Measurements from ENCODE around the gene CGNL1.

Gene CGNL1

DNA sequence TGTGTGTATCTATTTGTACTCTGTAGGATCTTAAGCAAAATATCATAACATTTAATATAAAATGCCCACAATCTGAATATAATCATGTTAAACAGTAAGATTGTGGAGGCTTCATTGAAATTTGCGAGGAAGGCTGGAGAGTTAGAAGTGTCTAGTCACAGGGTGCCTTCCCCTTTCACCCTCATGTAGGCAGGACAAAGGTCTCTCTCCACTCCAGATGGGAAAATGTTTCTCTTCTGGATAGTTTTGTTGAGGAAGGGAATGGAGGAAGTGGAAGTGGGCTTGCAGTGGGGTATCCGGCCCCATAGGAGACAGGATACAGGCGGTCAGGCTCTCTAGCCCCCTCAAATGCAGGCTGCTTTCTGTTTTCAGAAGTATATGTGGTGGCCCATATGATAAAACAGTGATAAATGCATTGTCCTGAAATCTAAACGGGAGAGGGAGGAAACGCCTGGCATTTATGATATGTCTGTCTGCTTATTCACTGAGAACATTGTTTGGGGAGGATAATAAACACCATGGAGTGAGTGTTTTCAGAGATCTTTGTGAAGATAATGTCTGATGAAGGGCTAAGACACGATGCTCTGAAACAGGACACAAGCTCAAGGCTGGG, 202.1 kb downstream of the CGNL1 start:
- Histone ChIP-seq H3K9me3 (peaks cover 11% of the 10 kb centered on the region), H3K27me3 (ENCODE audit: low read depth) (peaks cover 3% of the 10 kb centered on the region; the same call in 1 of the 2 replicates), H3K4me3 (no peak overlapping the region), H3K36me3 (replicated peaks) (no peaks in the 10 kb centered on the region), H3K4me1 (no peaks in the 10 kb centered on the region)
- no peak for DNase-seq (ENCODE audit: low spot score in 2 of 2)
- in situ Hi-C loops (cut with MboI; ENCODE audit: low sequenced_read_pairs): no loop called here

DNA sequence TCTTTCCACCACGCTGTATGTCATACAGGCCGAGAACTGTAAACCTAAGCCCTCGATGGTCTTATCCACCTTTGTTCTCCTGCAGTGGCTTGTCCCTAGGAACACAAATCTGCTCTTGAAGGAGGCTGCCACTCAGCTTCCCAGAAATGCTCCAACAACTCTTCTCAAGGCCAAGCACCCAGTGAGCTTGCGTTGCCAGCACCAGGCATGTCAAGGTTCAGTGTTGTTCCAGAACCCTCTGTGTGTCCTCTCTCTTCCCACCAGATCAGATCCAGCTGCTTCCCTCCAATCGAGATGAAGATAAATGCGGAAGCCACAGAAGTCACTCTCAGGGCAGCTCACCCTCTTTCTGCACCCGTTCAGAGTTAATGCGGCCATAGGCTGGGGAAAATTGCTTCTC, 204.1 kb downstream of the CGNL1 start:
- Histone ChIP-seq H3K9me3 (peaks cover 11% of the 10 kb centered on the region), H3K4me1 (no peaks in the 10 kb centered on the region), H3K27me3 (ENCODE audit: low read depth) (peaks cover 3% of the 10 kb centered on the region; the same call in 1 of the 2 replicates), H3K36me3 (replicated peaks) (no peaks in the 10 kb centered on the region), H3K4me3 (no peak overlapping the region)
- no peak for DNase-seq (ENCODE audit: low spot score in 2 of 2)
- in situ Hi-C loops (cut with MboI; ENCODE audit: low sequenced_read_pairs): no loop called here

DNA sequence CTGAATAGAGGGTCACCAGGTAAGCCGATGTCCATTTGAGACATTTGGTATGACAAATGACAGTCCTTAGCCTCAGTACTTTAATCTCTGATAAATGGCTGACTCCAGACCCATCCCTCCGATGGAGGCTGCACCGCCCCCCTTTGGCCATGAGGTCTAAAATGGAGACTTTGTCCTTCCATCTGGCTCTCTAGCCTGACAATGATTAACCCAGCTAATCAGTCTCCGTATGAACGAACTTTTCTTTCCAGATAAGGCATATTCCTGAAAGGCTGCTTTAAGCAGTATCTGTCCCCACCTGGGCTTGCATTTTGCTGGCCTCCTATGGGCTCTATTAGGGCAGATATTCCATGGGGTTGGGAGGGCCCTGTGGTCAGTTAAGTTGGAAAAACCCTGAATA, 204.6 kb downstream of the CGNL1 start:
- in situ Hi-C loops (cut with MboI; ENCODE audit: low sequenced_read_pairs): no loop called here
- Histone ChIP-seq H3K4me3 (no peak overlapping the region), H3K27me3 (ENCODE audit: low read depth) (peaks cover 3% of the 10 kb centered on the region; the same call in 1 of the 2 replicates), H3K36me3 (replicated peaks) (no peaks in the 10 kb centered on the region), H3K9me3 (peaks cover 11% of the 10 kb centered on the region), H3K4me1 (no peaks in the 10 kb centered on the region)
- DNase-seq (ENCODE audit: low spot score in 2 of 2): no peak

DNA sequence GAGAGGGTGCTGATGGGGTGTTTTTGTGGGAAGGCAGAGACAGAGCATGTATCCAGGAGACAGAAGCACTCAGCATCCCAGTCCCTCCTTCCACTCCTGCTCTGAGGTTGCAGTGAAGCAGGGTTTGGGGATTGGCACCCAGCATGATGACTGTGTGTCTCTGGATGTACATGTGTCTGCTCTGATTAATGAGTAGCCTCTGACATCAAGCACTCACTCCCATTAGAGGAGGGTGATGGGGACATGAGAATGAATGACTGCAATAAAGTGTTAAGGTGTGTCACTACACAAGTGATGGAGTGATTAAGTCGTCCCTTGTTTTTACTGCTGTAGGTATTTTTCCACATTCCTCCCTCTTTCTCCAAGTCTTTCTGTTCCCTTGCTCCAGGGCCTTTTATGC, 205.8 kb downstream of the CGNL1 start:
- Histone ChIP-seq H3K4me1 (no peaks in the 10 kb centered on the region), H3K9me3 (peaks cover 11% of the 10 kb centered on the region), H3K4me3 (no peak overlapping the region), H3K36me3 (replicated peaks) (no peaks in the 10 kb centered on the region), H3K27me3 (ENCODE audit: low read depth) (peaks cover 3% of the 10 kb centered on the region; the same call in 1 of the 2 replicates)
- no peak for DNase-seq (ENCODE audit: low spot score in 2 of 2)
- in situ Hi-C loops (cut with MboI; ENCODE audit: low sequenced_read_pairs): no loop called here

DNA sequence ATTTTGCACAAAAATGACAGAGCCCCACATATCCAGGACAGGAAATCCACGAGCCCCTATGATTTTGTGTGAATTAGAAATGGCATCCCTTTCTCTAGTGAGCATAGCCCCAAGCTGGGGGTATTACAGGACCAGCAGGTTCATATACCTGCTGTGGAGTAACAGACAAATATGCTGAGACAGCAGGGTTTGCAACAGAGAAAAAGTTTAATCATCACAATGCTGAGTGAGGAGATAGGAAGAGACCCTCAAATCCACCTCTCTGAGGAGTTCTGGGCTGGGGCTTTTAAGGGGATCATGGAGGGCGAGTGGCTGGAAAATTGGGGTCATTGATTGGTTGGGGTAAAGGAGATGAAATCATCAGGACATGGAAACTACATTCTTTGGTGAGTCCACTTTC, 207.0 kb downstream of the CGNL1 start:
- no peak for DNase-seq (ENCODE audit: low spot score in 2 of 2)
- Histone ChIP-seq H3K36me3 (replicated peaks) (no peaks in the 10 kb centered on the region), H3K4me1 (no peaks in the 10 kb centered on the region), H3K9me3 (peaks cover 11% of the 10 kb centered on the region), H3K4me3 (no peak overlapping the region), H3K27me3 (ENCODE audit: low read depth) (peaks cover 1% of the 10 kb centered on the region; the same call in 1 of the 2 replicates)
- in situ Hi-C loops (cut with MboI; ENCODE audit: low sequenced_read_pairs): no loop called here

DNA sequence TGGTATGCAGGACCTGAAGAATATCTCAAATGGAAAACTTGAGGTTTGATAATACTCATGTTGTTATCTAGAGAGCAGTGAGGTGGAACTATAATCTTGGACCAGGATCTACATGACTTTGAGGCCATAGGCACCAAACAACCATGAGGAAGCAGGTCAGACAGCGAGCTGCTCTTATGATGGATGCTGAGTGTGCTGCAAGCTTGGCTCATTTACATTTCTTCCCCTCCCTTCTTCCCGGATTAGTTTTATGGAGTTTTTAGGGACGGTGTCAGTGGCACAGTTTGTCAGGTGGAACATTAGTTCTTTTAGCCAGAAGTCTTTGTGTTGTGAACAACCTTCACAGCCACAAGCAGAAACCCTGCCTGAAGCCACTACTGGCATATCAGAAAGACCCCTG, 207.4 kb downstream of the CGNL1 start:
- H3K36me3 ChIP-seq (replicated peaks): no peaks in the 10 kb centered on the region
- H3K9me3 ChIP-seq: peaks cover 11% of the 10 kb centered on the region
- H3K4me1 ChIP-seq: no peaks in the 10 kb centered on the region
- in situ Hi-C loops (cut with MboI; ENCODE audit: low sequenced_read_pairs): no loop called here
- no peak overlapping the region for H3K4me3 ChIP-seq
- no peak for DNase-seq (ENCODE audit: low spot score in 2 of 2)
- H3K27me3 ChIP-seq (ENCODE audit: low read depth): no peaks in the 10 kb centered on the region

DNA sequence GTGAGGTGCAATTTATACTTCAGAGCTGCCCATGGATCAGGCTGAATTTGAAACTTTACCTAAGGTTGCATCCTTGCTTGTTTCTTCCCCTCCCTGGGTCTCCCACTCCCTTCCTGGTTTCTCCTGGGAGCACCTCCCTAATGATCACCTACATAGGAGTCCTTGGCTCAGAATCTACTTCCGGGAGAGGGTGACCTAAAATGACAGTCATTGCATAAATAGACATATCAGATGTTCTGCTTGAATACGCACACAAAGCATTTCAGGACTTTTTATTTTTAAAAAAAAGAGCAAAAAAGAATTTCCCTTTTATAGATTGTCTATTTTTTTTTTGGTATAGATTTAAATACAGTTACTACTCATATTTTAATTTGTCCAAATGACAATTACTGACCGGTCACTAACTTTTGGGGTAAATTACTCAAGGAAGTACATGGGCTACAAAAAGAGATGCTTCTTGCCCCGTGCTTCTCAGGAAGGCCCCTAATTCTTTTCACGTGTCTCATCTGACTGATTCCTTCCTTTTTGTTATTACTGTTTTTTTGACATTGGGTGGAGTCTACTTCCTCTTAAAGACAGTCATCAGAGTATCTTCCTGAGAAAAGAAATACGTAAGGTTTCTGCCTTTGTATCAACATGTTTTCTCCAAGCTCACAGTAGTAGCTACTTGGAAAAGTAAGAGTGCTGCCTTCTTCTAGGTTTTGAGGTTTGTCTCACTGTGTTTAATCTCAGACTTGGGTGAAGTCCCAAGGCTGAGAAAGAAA, 210.5 kb downstream of the CGNL1 start:
- H3K4me3 ChIP-seq: no peak overlapping the region
- peaks cover 11% of the 10 kb centered on the region for H3K9me3 ChIP-seq
- no peak for DNase-seq (ENCODE audit: low spot score in 2 of 2)
- no peaks in the 10 kb centered on the region for H3K27me3 ChIP-seq (ENCODE audit: low read depth)
- no peaks in the 10 kb centered on the region for H3K4me1 ChIP-seq
- no peaks in the 10 kb centered on the region for H3K36me3 ChIP-seq (replicated peaks)
- in situ Hi-C loops (cut with MboI; ENCODE audit: low sequenced_read_pairs): no loop called here

DNA sequence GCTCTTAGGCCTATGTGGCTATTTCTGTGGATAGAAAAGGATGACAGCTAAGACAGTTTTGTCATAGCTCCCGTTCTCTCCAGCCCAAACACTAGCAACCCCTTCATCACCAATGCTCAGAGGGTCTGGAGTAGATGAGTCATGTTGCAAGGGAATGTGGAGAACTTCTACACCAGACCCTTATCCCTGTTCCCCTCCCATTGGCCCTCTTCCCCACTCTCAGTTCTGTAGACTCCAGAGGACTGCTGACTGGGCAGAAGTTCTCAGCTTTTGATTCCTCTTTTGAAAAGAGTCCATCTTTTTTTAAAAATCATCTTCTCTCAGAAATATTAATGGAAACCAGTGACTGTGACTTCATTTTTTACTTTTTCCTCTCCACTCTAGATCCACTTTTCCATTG, 213.0 kb downstream of the CGNL1 start:
- DNase-seq (ENCODE audit: low spot score in 2 of 2): no peak
- H3K9me3 ChIP-seq: no peaks in the 10 kb centered on the region

DNA sequence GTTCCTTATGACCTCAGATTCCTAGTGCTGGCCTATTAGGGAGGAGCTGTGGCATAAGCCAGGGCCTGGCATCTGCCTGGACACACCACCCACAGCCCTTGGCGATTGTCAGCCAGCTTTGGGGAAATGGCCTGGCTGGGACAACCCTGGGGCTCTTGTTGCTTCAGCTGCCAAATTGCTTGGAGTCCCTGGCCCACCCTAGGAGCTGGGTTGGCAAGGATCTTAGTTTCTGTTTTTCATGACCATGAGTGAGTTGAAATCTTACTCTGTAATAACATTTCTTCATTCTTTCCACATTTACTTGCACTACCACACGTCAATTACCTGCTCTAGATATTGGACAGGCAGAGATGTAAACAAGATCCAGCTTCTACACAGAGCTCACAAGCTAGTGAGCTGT, 213.4 kb downstream of the CGNL1 start:
- Histone ChIP-seq H3K9me3 (no peaks in the 10 kb centered on the region), H3K4me3 (no peak overlapping the region), H3K27me3 (ENCODE audit: low read depth) (no peaks in the 10 kb centered on the region), H3K4me1 (no peaks in the 10 kb centered on the region), H3K36me3 (replicated peaks) (no peaks in the 10 kb centered on the region)
- in situ Hi-C loops (cut with MboI; ENCODE audit: low sequenced_read_pairs): no loop called here
- no peak for DNase-seq (ENCODE audit: low spot score in 2 of 2)

More for the DNA sequence above, 213.0 kb downstream of the CGNL1 start:
- Histone ChIP-seq H3K4me1 (no peaks in the 10 kb centered on the region), H3K4me3 (no peak overlapping the region), H3K27me3 (ENCODE audit: low read depth) (no peaks in the 10 kb centered on the region), H3K36me3 (replicated peaks) (no peaks in the 10 kb centered on the region)
- in situ Hi-C loops (cut with MboI; ENCODE audit: low sequenced_read_pairs): no loop called here

DNA sequence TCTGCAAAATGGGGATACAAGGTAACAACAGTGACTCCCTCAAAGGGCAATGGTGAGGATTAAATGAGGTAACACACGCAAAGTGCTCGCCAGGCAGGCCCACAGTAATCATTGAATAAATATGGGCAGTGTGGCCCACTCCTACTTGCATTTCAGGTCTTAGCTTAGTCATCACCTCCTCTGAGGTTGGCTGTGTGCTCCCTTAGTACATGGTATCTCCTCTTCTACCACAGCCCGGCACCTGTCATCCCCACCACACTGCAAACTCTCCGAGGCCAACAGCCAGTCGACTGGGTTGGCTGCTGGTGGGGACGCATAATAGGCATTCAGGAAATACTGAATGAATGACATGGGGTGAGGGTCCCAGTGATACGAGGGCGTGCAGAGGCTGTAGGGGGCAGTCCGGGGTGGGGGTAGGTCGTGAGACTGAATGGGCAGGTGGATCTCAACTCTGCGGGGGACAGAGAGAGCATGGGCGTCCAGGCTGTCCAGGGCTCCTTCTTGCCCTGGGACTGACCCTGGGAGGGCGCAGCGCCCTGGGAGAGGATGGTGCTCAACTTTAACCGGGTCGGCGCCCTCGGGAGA, 215.0 kb downstream of the CGNL1 start:
- no peak for DNase-seq (ENCODE audit: low spot score in 2 of 2)
- Histone ChIP-seq H3K4me1 (no peaks in the 10 kb centered on the region), H3K9me3 (no peaks in the 10 kb centered on the region), H3K27me3 (ENCODE audit: low read depth) (no peaks in the 10 kb centered on the region), H3K36me3 (replicated peaks) (no peaks in the 10 kb centered on the region), H3K4me3 (no peak overlapping the region)
- in situ Hi-C loops (cut with MboI; ENCODE audit: low sequenced_read_pairs): no loop called here

DNA sequence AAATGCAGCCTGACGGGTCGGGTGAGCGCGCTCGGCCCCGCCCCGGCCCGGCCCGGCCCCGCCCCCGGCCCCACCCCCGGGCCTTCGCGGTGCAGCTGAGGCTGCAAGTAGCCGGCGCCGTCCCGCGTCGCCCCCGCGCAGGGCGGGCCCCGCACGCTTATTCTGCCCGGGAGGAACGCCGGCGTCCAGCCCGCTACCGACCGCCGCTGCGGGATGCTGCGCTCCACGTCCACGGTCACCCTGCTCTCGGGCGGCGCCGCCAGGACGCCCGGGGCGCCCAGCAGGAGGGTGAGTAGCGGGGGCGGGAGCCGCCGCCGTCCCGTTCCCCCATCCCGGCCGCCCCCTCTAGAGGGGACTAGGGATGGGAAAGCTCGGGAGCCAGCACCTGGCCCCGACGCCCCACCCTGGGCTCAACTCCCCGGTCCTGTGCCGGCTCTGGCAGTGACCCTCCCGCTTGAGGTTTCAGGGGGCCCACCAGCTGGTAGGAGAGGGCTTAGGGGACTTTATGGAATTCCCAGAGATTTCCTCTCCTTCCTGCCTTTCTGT, 215.6 kb downstream of the CGNL1 start, which contains the start of gene MYZAP:
Gene MYZAP, plus strand, starts transcription at position 83 of the 546 bp plus-strand sequence. Its CDS starts 131 bp downstream, at position 214.
- no peaks in the 10 kb centered on the region for H3K4me1 ChIP-seq
- no peaks in the 10 kb centered on the region for H3K9me3 ChIP-seq
- no peak for DNase-seq (ENCODE audit: low spot score in 2 of 2)
- in situ Hi-C loops (cut with MboI; ENCODE audit: low sequenced_read_pairs): no loop called here
- no peaks in the 10 kb centered on the region for H3K27me3 ChIP-seq (ENCODE audit: low read depth)
- no peaks in the 10 kb centered on the region for H3K36me3 ChIP-seq (replicated peaks)
- no peak within 1 kb of the TSS for H3K4me3 ChIP-seq

DNA sequence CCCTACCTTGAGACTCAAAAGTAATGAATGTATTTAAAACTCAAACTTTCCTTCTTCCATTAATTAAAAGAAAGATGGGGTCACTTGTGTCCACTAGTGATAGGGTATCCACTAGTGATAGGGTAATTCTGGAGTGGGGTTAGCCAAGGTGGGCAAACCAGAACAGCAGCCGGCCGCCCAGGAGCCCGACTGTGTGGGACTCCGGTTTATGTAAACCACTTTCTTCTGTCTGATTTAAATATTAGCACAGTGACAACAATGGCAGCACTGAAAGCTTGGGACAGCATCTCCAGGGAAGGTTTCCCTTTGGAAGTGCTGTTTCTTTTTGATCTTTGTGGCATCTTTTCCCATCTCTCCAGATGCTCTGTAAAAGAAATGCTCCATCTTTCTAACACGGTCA, 216.1 kb downstream of the CGNL1 start:
- no peak for DNase-seq (ENCODE audit: low spot score in 2 of 2)
- H3K4me1 ChIP-seq: no peaks in the 10 kb centered on the region
- no peaks in the 10 kb centered on the region for H3K36me3 ChIP-seq (replicated peaks)
- H3K9me3 ChIP-seq: no peaks in the 10 kb centered on the region
- no peaks in the 10 kb centered on the region for H3K27me3 ChIP-seq (ENCODE audit: low read depth)
- no peak overlapping the region for H3K4me3 ChIP-seq
- in situ Hi-C loops (cut with MboI; ENCODE audit: low sequenced_read_pairs): no loop called here

DNA sequence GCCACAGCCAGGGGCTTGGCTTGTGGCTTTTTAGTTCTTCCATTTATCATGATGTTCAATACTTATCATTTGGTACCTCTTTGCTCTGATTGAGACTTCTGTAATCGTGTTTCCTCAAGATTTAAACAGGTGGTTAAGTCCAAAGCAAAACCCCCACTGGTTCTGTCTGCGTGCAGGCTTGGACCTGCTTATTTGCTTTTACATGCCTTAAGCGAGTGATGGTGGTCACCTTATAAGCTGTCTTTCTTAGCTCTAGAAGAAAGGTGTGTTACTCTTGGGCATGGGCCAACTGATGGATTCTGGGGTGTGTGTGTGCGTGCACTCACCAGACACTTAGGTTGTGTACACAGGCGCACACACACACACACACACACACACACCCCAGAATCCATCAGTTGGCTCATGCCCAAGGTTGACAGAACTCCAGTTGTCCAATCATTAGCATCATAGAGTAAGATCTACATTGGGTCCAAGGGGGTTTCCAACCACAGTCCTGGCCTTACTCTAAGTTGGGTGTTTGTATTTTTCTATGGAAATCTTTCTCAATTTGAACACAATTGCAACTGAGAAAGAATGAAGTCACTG, 216.6 kb downstream of the CGNL1 start:
- Histone ChIP-seq H3K36me3 (replicated peaks) (no peaks in the 10 kb centered on the region), H3K27me3 (ENCODE audit: low read depth) (no peaks in the 10 kb centered on the region), H3K9me3 (no peaks in the 10 kb centered on the region), H3K4me1 (no peaks in the 10 kb centered on the region), H3K4me3 (no peak overlapping the region)
- no peak for DNase-seq (ENCODE audit: low spot score in 2 of 2)
- in situ Hi-C loops (cut with MboI; ENCODE audit: low sequenced_read_pairs): no loop called here

DNA sequence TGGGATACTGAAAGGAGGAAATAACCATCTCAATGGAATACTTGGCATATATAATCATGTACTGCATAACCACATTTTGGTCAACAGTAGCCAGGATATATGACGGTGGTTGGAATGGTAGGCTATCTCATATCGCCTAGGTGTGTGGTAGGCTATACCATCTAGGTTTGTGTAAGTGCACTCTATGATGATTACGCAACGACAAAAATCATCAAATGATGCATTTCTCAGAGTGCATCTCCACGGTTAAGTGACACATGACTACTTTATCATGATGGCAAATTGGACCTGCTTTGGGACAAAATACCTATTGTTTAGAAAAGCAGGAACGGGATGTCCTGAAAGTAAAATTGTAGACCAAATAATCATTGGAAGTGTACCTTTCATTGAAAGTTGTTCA, 218.2 kb downstream of the CGNL1 start:
- Histone ChIP-seq H3K27me3 (ENCODE audit: low read depth) (no peaks in the 10 kb centered on the region), H3K4me1 (peaks cover 11% of the 10 kb centered on the region), H3K9me3 (no peaks in the 10 kb centered on the region), H3K4me3 (no peak overlapping the region), H3K36me3 (replicated peaks) (no peaks in the 10 kb centered on the region)
- no peak for DNase-seq (ENCODE audit: low spot score in 2 of 2)
- in situ Hi-C loops (cut with MboI; ENCODE audit: low sequenced_read_pairs): no loop called here
